HCT116 (cell line): ENCODE measurements around the gene MYOZ2. TPM values are rescaled to one million over a fixed set of nuclear protein-coding genes. Genes with fewer than 3 reads are reported as not detected.
"Not testable (repeated sequence)": the region's sequence is repeated elsewhere in the genome, so short reads cannot be mapped to it uniquely, and the experiment has no call there.

Experiments
- ATAC-seq: fragments of 200-7000 bp; cut with Tn5 transposase; 2 replicates; pipeline ENCODE4 v1.9.1; 2020; ENCODE audit warnings: mild to moderate bottlenecking, moderate library complexity
- BruUV-seq: library from RNA; stranded (reverse); fragments of 400-500 nt; replicated peaks from 2 replicates; lab custom pipeline; 2021; lab: Mats Ljungman, UMichigan
- CTCF ChIA-PET: fragments of 300-600 bp; sonication (Branson Sonifier 250); formaldehyde crosslinking; loops from one replicate; lab custom pipeline; 2021; ENCODE audit warnings: antibody characterized with exemption; lab: Charles Lee
- POLR2A ChIA-PET: fragments of 300-600, 350-600 bp; sonication (Branson Sonifier 250); formaldehyde crosslinking; loops from one replicate; lab custom pipeline; 2021; ENCODE audit warnings: antibody characterized with exemption; lab: Charles Lee
- RAD21 ChIA-PET, 2 experiments: fragments of 300-600 bp; sonication (Branson Sonifier 250); formaldehyde crosslinking; loops; one replicate each; lab custom pipeline; 2023; ENCODE audit warnings: low total read pairs in 2 of 2; ENCODE audit not compliant: uncharacterized antibody in 2 of 2, unreplicated experiment in 2 of 2, low non-redundant PET in 1 of 2; lab: Charles Lee
- DNase-seq: peaks from one replicate; pipeline ENCODE4 v3.0.0-alpha.2; 2010; ENCODE audit warnings: low read depth, low spot score
- H2AFZ ChIP-seq: fragments of 200-600 bp; shearing (Covaris generic), sonication (generic); 2 replicates; pipeline ENCODE4 v1.6.1; 2017; ENCODE audit warnings: low read depth, mixed run types, mixed read lengths, antibody characterized with exemption, low read length; ENCODE audit not compliant: poor library complexity, severe bottlenecking
- H3K27ac ChIP-seq: 2 replicates; pipeline ENCODE4 v1.5.1; 2012; ENCODE audit warnings: low read depth, low read length
- H3K27me3 ChIP-seq: fragments of 200-600 bp; sonication (generic); 2 replicates; pipeline ENCODE4 v1.6.1; 2016; ENCODE audit warnings: mixed run types, low read length, mixed read lengths; ENCODE audit not compliant: insufficient read depth
- H3K36me3 ChIP-seq, 2 experiments: fragments of 200-500 bp in 1 of 2; fragments of 200-600 bp in 1 of 2; sonication (Bioruptor generic) in 1 of 2; sonication (generic) in 1 of 2; 2 replicates each; pipeline versions ENCODE4 v1.5.1 to v1.6.1; 2014 to 2016; ENCODE audit warnings: low read length in 2 of 2, inconsistent platforms in 1 of 2, mixed read lengths in 1 of 2, mixed run types in 1 of 2; ENCODE audit not compliant: insufficient read depth in 2 of 2, control insufficient read depth in 1 of 2
- H3K4me1 ChIP-seq, 2 experiments: fragments of 200-600 bp in 1 of 2; sonication (generic) in 1 of 2; 2 replicates each; pipeline versions ENCODE4 v1.5.1 to v1.6.1; 2012 to 2017; ENCODE audit warnings: low read length in 2 of 2, inconsistent platforms in 1 of 2, mild to moderate bottlenecking in 1 of 2, mixed read lengths in 1 of 2, mixed run types in 1 of 2, moderate library complexity in 1 of 2; ENCODE audit not compliant: insufficient read depth in 2 of 2, control insufficient read depth in 1 of 2
- H3K4me2 ChIP-seq: fragments of 200-600 bp; sonication (generic); 2 replicates; pipeline ENCODE4 v1.6.1; 2017; ENCODE audit warnings: mixed run types, low read length, mixed read lengths
- H3K4me3 ChIP-seq, 2 experiments: fragments of 200-600 bp in 1 of 2; sonication (generic) in 1 of 2; replicated peaks in 1 of 2; 2 replicates each; pipeline ENCODE4 v1.5.1; 2011 to 2016; ENCODE audit warnings: low read length in 2 of 2, control low read depth in 1 of 2, low read depth in 1 of 2, mild to moderate bottlenecking in 1 of 2, mixed read lengths in 1 of 2, mixed run types in 1 of 2
- H3K79me2 ChIP-seq: fragments of 200-600 bp; sonication (generic); 2 replicates; pipeline ENCODE4 v1.6.1; 2017; ENCODE audit warnings: mild to moderate bottlenecking, mixed run types, low read length, moderate library complexity, mixed read lengths; ENCODE audit not compliant: insufficient read depth
- H3K9ac ChIP-seq: fragments of 200-600 bp; sonication (generic); 2 replicates; pipeline ENCODE4 v1.6.1; 2016; ENCODE audit warnings: low read length, mixed read lengths
- H3K9me2 ChIP-seq: fragments of 200-600 bp; sonication (generic), shearing (Covaris generic); 2 replicates; pipeline ENCODE4 v1.6.1; 2017; ENCODE audit warnings: mixed run types, mild to moderate bottlenecking, moderate library complexity; ENCODE audit not compliant: insufficient read depth
- H3K9me3 ChIP-seq, 2 experiments: fragments of 200-500 bp in 1 of 2; fragments of 200-600 bp in 1 of 2; sonication (Bioruptor generic) in 1 of 2; sonication (generic) in 1 of 2; 2 replicates each; pipeline ENCODE4 v1.6.1; 2014 to 2017; ENCODE audit warnings: low read length in 2 of 2, mixed read lengths in 2 of 2, inconsistent platforms in 1 of 2, low read depth in 1 of 2, mild to moderate bottlenecking in 1 of 2, mixed run types in 1 of 2, moderate library complexity in 1 of 2; ENCODE audit not compliant: control insufficient read depth in 1 of 2, insufficient read depth in 1 of 2
- H4K20me1 ChIP-seq: fragments of 200-600 bp; sonication (generic), shearing (Covaris generic); 2 replicates; pipeline ENCODE4 v1.6.1; 2017; ENCODE audit warnings: mixed run types, mild to moderate bottlenecking, moderate library complexity; ENCODE audit not compliant: insufficient read depth
- CBX3 ChIP-seq: IDR thresholded peaks from 2 replicates; pipeline ENCODE4 v1.6.1; 2012; ENCODE audit warnings: low read depth
- EGR1 ChIP-seq: IDR thresholded peaks from 2 replicates; pipeline ENCODE4 v1.6.1; 2012; ENCODE audit warnings: low read depth
- EZH2 ChIP-seq: fragments of 200-600 bp; sonication (generic); IDR thresholded peaks from 2 replicates; pipeline ENCODE4 v1.6.1; 2017; ENCODE audit warnings: antibody characterized with exemption, mixed run types
- JUND ChIP-seq: IDR thresholded peaks from 2 replicates; pipeline ENCODE4 v1.6.1; 2012
- POLR2A ChIP-seq: IDR thresholded peaks from 2 replicates; pipeline ENCODE4 v1.7.0; 2011; ENCODE audit warnings: borderline replicate concordance; ENCODE audit not compliant: insufficient read depth, insufficient read length; ENCODE audit errors: extremely low read depth
- POLR2AphosphoS5 ChIP-seq: IDR thresholded peaks from 2 replicates; pipeline ENCODE4 v1.6.1; 2011; ENCODE audit warnings: mild to moderate bottlenecking, low read depth, low read length, moderate library complexity
- RAD21 ChIP-seq: IDR thresholded peaks from 2 replicates; pipeline ENCODE4 v1.6.1; 2012; ENCODE audit warnings: low read depth, mild to moderate bottlenecking
- SIN3A ChIP-seq: IDR thresholded peaks from 2 replicates; pipeline ENCODE4 v1.6.1; 2012; ENCODE audit warnings: low read depth
- SP1 ChIP-seq: IDR thresholded peaks from 2 replicates; pipeline ENCODE4 v1.6.1; 2012; ENCODE audit warnings: low read depth
- ZNF274 ChIP-seq: fragments of 200-500 bp; sonication (Bioruptor generic); IDR thresholded peaks from 2 replicates; pipeline ENCODE4 v1.6.1; 2014; ENCODE audit warnings: mild to moderate bottlenecking, low read depth, low read length, inconsistent platforms
- intact Hi-C: fragments of 100-400 bp; cut with micrococcal nuclease; formaldehyde crosslinking; loops from 2 replicates; pipeline ENCODE4 v1.10.0; 2022
- total RNA-seq: library from RNA; stranded (reverse); gene quantifications from one replicate; pipeline ENCODE4 v1.2.1, GENCODE V29; 2021; ENCODE audit not compliant: unreplicated experiment
- TF ChIP-seq, protein P1 (sequence below), 3 experiments: fragments of 200-600 bp in 1 of 3; sonication (generic) in 1 of 3; IDR thresholded peaks in 2 of 3; conservative IDR thresholded peaks in 1 of 3; 2 replicates each; pipeline ENCODE4 v1.5.1; 2012 to 2017; ENCODE audit warnings: low read depth in 2 of 3, low read length in 2 of 3, antibody characterized with exemption in 1 of 3, borderline replicate concordance in 1 of 3, control low read depth in 1 of 3, mild to moderate bottlenecking in 1 of 3, mixed read lengths in 1 of 3, mixed run types in 1 of 3, moderate library complexity in 1 of 3; ENCODE audit not compliant: insufficient read depth in 1 of 3

MYOZ2 gene
- total RNA-seq, 1 experiment from 2014 or later = not detected

DNA sequence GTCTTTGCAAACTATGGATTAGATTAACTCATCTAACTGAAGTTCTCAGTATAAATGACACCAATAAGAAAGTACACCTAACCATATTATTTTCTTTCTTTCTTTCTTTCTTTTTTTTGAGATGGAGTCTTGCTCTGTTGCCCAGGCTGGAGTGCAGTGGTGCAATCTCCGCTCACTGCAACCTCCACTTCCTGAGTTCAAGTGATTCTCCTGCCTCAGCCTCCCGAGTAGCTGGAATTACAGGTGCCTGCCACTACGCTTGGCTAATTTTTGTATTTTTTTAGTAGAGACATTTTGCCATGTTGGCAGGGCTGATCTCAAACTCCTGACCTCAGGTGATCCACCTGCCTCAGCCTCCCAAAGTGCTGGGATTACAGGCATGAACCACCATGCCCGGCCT, 5.7 kb downstream of the MYOZ2 start:
- H3K36me3 ChIP-seq, H3K4me1 ChIP-seq, BruUV-seq, POLR2A ChIA-PET, intact Hi-C loops, DNase-seq, H3K4me3 ChIP-seq, H2AFZ ChIP-seq, H3K9me3 ChIP-seq, H3K9ac ChIP-seq, H3K27me3 ChIP-seq, ATAC-seq, RAD21 ChIA-PET, H4K20me1 ChIP-seq, H3K79me2 ChIP-seq, CTCF ChIA-PET, H3K4me2 ChIP-seq, H3K9me2 ChIP-seq, H3K27ac ChIP-seq: not testable (repeated sequence)

DNA sequence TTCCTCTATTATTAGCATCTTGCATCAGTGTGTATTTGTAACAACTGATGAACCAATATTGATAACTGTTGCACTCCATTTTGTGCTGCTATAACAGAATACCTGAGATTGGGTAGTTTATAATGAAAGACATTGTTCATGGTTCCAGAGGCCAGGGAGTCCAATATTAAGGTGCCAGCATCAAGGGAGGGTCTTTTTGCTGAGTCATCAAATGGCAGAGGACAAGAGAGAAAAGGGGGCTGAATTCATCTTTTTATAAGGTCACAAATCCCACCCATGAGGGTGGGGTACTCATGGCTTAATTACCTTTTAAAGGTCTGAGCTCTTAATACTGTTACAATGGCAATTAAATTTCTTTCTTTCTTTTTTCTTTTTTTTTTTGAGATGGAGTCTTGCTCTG, 7.2 kb downstream of the MYOZ2 start:
- intact Hi-C loops = no loop called here
- Histone ChIP-seq H3K9ac (no peak overlapping the region), H3K36me3 (no peaks in the 10 kb centered on the region), H3K9me3 (no peaks in the 10 kb centered on the region), H3K79me2 (no peaks in the 10 kb centered on the region), H2AFZ (no peak overlapping the region), H3K4me1 (no peaks in the 10 kb centered on the region), H4K20me1 (no peaks in the 10 kb centered on the region), H3K27ac (no peak overlapping the region), H3K27me3 (no peaks in the 10 kb centered on the region), H3K4me3 (no peak overlapping the region), H3K9me2 (no peaks in the 10 kb centered on the region), H3K4me2 (no peak overlapping the region)
- POLR2A ChIA-PET = interaction anchor here (0.6 kb wide), 1 partner anchor 69 kb away, joined by 3 read pairs; the partner anchor contains the start of gene USP53
- CTCF ChIA-PET = no interaction called here
- BruUV-seq = no TSS peak
- ATAC-seq = no peak
- TF ChIP-seq ZNF274 (no peak), SIN3A (no peak), EZH2 (no peak), RAD21 (no peak), POLR2A (no peak), POLR2AphosphoS5 (no peak), EGR1 (no peak), SP1 (no peak), CBX3 (no peak), JUND (no peak)
- TF ChIP-seq, protein P1, sequence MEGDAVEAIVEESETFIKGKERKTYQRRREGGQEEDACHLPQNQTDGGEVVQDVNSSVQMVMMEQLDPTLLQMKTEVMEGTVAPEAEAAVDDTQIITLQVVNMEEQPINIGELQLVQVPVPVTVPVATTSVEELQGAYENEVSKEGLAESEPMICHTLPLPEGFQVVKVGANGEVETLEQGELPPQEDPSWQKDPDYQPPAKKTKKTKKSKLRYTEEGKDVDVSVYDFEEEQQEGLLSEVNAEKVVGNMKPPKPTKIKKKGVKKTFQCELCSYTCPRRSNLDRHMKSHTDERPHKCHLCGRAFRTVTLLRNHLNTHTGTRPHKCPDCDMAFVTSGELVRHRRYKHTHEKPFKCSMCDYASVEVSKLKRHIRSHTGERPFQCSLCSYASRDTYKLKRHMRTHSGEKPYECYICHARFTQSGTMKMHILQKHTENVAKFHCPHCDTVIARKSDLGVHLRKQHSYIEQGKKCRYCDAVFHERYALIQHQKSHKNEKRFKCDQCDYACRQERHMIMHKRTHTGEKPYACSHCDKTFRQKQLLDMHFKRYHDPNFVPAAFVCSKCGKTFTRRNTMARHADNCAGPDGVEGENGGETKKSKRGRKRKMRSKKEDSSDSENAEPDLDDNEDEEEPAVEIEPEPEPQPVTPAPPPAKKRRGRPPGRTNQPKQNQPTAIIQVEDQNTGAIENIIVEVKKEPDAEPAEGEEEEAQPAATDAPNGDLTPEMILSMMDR (IDR thresholded peaks at IDR 0.05 in 2 of 3, conservative IDR thresholded peaks at IDR 0.05 in 1 of 3; ENCODE audit: borderline replicate concordance in 1 of 3, insufficient read depth in 1 of 3, low read depth in 2 of 3, low read length in 2 of 3) = no peak
- RAD21 ChIA-PET = no interaction called here
- no peak for DNase-seq

DNA sequence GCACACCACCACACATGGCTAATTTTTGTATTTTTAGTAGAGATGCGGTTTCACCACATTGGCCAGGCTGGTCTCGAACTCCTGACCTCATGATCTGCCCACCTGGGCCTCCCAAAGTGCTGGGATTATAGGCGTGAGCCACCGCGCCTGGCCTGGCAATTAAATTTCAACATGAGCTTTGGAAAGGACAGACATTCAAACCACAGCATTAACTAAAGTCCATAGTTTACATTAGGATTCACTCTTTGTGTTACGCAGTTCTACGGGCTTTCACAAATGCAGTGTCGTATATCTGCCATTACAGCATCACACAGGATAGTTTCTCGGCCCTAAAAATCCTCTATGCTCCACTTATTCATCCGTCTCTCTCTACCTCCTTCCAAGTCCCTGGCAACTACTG, 7.7 kb downstream of the MYOZ2 start:
- H3K4me2 ChIP-seq, H3K9me2 ChIP-seq, H3K4me1 ChIP-seq, POLR2A ChIA-PET, H3K27ac ChIP-seq, DNase-seq, CTCF ChIA-PET, H2AFZ ChIP-seq, H3K9me3 ChIP-seq, H3K36me3 ChIP-seq, H3K9ac ChIP-seq, H4K20me1 ChIP-seq, intact Hi-C loops, H3K4me3 ChIP-seq, H3K27me3 ChIP-seq, H3K79me2 ChIP-seq, BruUV-seq, ATAC-seq: not testable (repeated sequence)
- RAD21 ChIA-PET = interaction anchor here in 1 of 2 experiments (0.6 kb wide), 1 partner anchor 88 kb away, joined by 3 read pairs; no protein-coding TSS in a partner anchor
